ENCODE results near the gene RPS6KB2. TPM values are rescaled to one million over a fixed set of nuclear protein-coding genes. Genes with fewer than 3 reads are reported as not detected.

Gene RPS6KB2
- total and polyA plus RNA-seq, 9 of the 15 experiments (the other 6 are each of a cell fraction or from before 2014, with no cell fraction given) = 0.42 to 122 (median 82.6) TPM

DNA sequence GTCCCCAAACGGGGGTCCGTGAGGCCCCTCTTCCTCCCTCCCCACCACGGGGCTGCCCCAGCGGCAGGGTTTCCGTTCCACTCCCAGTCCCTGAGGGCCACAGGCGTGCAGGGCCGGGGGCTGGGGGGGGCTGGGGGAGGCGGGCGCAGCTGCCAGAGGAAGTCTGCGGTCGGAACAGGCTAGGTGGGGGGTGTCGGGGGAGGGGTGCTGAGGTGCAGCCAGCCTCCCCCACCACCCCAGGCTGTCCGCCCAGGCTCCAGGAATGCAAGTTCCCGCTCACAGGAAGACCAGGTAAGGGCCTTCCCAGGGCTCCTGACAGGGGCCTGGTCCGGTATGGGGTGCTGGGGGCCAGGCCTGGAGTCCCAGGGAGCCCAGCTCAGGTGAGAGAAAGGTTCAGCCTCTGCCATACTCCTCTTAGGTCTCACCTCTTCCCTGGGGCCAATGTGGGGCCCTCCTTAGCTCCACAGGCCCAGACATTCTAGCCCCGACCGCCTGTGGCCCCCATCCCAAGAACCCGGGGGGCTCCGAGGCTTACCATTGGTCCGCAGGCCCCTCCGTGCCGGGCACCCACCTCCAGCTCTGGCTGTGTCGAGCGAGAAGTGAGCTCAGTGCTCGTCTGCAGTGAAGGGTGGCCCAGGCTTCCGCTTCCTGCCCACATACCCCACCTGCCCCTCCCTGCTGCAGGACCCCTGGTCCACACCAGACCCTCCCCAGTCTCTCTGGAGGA, 9.0 kb downstream of the RPS6KB2 start, which contains the start of gene PTPRCAP (continued):
- TF ChIP-seq, protein P1, sequence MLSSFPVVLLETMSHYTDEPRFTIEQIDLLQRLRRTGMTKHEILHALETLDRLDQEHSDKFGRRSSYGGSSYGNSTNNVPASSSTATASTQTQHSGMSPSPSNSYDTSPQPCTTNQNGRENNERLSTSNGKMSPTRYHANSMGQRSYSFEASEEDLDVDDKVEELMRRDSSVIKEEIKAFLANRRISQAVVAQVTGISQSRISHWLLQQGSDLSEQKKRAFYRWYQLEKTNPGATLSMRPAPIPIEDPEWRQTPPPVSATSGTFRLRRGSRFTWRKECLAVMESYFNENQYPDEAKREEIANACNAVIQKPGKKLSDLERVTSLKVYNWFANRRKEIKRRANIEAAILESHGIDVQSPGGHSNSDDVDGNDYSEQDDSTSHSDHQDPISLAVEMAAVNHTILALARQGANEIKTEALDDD (IDR thresholded peaks at IDR 0.05) = no peak
- TF ChIP-seq ZNF561 (CRISPR knock-in tag; conservative IDR thresholded peaks at IDR 0.05) (no peak), HMGN3 (IDR thresholded peaks at IDR 0.05; ENCODE audit: borderline replicate concordance, extremely low read depth, insufficient read length, low read depth, low read length) (peak; percentile 18)

DNA sequence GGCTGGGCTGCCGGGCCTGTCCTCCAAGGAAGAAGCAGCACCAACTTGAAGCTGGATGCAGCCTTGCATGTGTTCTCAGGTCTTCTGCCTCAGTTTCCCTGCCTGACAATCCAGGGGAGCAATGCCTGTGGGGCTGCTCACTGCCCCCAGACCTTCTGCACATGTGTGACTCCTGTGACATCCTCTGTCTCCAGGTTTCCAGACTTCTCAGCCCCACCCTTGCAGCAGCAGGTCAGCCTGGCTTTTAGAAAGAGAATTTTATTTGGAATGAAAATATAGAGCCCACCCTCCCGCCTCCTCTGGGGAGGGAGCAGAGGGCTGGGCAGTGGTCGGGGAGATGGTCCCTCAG, 9.5 kb downstream of the RPS6KB2 start:
- H3K9me1 ChIP-seq (ENCODE audit: control insufficient read depth, insufficient read depth, low read length) = peaks cover 4% of the 10 kb centered on the region
- H4K20me1 ChIP-seq (replicated peaks; ENCODE audit: control insufficient read depth, insufficient read depth, low read length) = no peaks in the 10 kb centered on the region
- POLR2A ChIA-PET = interaction anchor here (0.8 to 3.0 kb wide), 7 partner anchors 8 to 51 kb away, joined by 3 to 21 read pairs (median 3); partner anchors contain the start of gene RPS6KB2
- CTCF ChIA-PET (ENCODE audit: low intra/inter-chr PET ratio) = no interaction called here
- peaks cover 16 to 94% of the 10 kb centered on the region in 2 experiments for H3K4me1 ChIP-seq (replicated peaks in 1 of 2; ENCODE audit: control insufficient read depth in 2 of 2, insufficient read depth in 2 of 2, low read length in 2 of 2)
- peak overlapping the region in 1 of 2 experiments; percentile 81; a peak in 2 of 4 replicates for H3K9ac ChIP-seq (ENCODE audit: insufficient read depth in 1 of 2, low read depth in 2 of 2, low read length in 2 of 2)
- WGBS (ENCODE audit: insufficient coverage, low coverage, missing lambda C conversion rate) = 84% methylated on average over 3 of the region's 3 CpGs
- H3K9me3 ChIP-seq (replicated peaks; ENCODE audit: control insufficient read depth, insufficient read depth, low read depth, low read length) = no peaks in the 10 kb centered on the region
- TF ChIP-seq BCOR (IDR thresholded peaks at IDR 0.05) (peak; percentile 28; the same call in 1 of the 2 replicates), POLR2A (conservative IDR thresholded peaks at IDR 0.05) (0 out of 2 replicates have a peak, but pooled peaks have one; percentile 42), ZNF311 (CRISPR knock-in tag; IDR thresholded peaks at IDR 0.05) (no peak), ZNF197 (CRISPR knock-in tag; IDR thresholded peaks at IDR 0.05; ENCODE audit: low read depth) (no peak), CHCHD3 (CRISPR knock-in tag; IDR thresholded peaks at IDR 0.05) (no peak)
- FAIRE-seq (no peak), ATAC-seq (no peak), DNase-seq (ENCODE audit: extremely low read depth in 1 of 4, low spot score in 3 of 4) (no peak)
- H3K27ac ChIP-seq (ENCODE audit: extremely low read depth, low read depth, low read length) = peak overlapping the region; percentile 86; the same call in 1 of the 3 replicates
- H2AFZ ChIP-seq (ENCODE audit: low read depth, low read length) = no peak overlapping the region
- H3K36me3 ChIP-seq (ENCODE audit: control insufficient read depth, insufficient read depth, low read length) = peaks cover 85% of the 10 kb centered on the region; the same call in 2 of the 3 replicates
- no peaks in the 10 kb centered on the region for H3K27me3 ChIP-seq (ENCODE audit: control insufficient read depth in 2 of 2, insufficient read depth in 2 of 2, low read length in 2 of 2)
- in situ Hi-C loops (cut with MboI) (no loop called here), intact Hi-C loops (cut with micrococcal nuclease) (no loop called here)
- H3K4me2 ChIP-seq (ENCODE audit: insufficient read depth, low read length) = no peak overlapping the region
- no peaks in the 10 kb centered on the region; the same call in 1 of the 3 replicates for H3K79me2 ChIP-seq (ENCODE audit: control insufficient read depth, insufficient read depth, low read length)
- no TSS peak for BruUV-seq (replicated peaks)
- H3K4me3 ChIP-seq = no peak overlapping the region

Data from K562 (cell line).